Measurements from ENCODE around the gene PIP5K1C. TPM values are rescaled to one million over a fixed set of nuclear protein-coding genes. Genes with fewer than 3 reads are reported as not detected.

The PIP5K1C gene
- polyA plus RNA-seq, 1 donor: 23.0 TPM

DNA sequence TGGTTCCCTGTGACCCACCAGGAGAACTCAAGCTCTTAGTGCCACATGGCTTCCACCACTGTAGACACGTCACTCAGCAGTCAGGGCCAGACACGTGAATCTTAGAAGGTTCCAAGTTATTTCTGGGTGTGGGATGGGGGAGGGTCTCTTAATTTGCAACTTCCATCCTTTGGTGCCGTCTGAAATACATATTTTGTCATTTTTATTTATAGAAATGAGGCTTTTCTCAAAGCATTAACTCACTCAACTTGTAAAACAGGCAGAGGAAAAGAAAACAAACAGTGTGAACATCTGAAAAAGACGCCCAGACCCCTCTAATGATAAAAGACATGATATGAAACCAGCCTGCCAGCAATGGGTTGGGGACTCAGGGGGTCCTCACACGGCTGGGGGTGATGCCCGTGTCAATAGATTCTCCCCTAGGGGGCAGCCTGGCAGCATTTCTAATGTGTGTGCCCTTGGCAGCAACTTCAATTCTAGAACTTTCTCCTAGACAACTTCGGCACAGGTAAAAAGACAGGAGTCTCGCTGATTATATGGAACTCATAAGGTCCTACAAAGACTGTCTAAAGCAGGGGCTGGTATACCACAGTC lies 15.4 kb downstream of the PIP5K1C start:
- Histone ChIP-seq H3K27ac (ENCODE audit: low read length) (no peak overlapping the region), H3K9me3 (ENCODE audit: control insufficient read depth, low read depth, low read length) (peaks cover 7% of the 10 kb centered on the region), H3K4me3 (ENCODE audit: low read length) (no peak overlapping the region), H3K4me1 (ENCODE audit: control insufficient read depth, insufficient read depth, low read length) (peaks cover 14% of the 10 kb centered on the region), H3K27me3 (ENCODE audit: control insufficient read depth, insufficient read depth, low read length) (no peaks in the 10 kb centered on the region), H3K36me3 (ENCODE audit: control insufficient read depth, insufficient read depth, low read length) (peaks cover 9% of the 10 kb centered on the region)
- no peak for DNase-seq
- WGBS (ENCODE audit: insufficient coverage, low lambda C conversion rate): 80% methylated on average over 1 of the region's 8 CpGs

DNA sequence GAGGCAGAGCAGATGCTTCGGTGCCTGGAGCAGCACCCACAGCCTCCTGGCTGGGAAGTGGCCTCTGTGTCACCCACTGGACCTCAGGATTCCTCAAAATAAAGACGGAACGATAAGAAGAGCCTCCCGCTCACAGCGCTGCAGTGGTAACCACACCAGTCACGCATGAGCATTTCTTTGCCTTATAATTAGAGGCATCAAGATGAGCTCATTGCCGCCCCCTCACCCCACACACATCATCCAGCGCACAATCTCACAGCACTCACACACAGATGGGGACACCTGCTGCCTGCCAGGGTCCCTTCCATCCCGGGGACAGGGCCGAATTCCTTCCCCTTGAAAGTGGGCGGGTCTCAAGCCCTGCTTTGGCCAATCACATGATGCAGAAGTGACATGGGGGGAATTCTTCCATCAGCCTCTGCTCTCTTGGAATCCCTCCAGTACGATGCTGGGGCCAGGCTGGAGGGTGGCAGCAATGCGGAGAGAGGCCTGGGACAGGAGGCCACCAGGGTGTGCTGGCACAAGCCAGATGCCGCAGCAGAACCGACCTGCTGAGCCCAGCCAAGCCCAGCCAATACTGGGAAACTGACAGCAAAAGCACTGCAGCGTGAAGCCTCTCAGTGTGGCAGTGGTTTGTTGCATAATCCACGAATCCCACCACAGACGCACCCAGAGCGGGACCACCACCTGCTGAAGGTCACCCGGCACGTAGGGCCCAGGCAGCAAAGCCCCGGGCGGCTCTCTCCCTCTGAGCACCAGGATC lies 16.0 kb downstream of the PIP5K1C start:
- H3K27ac ChIP-seq (ENCODE audit: low read length): no peak overlapping the region
- H3K27me3 ChIP-seq (ENCODE audit: control insufficient read depth, insufficient read depth, low read length): no peaks in the 10 kb centered on the region
- H3K36me3 ChIP-seq (ENCODE audit: control insufficient read depth, insufficient read depth, low read length): peaks cover 10% of the 10 kb centered on the region
- H3K4me3 ChIP-seq (ENCODE audit: low read length): no peak overlapping the region
- no peak for DNase-seq
- H3K4me1 ChIP-seq (ENCODE audit: control insufficient read depth, insufficient read depth, low read length): peaks cover 14% of the 10 kb centered on the region
- no CpG with 5 or more reads among the region's 23 CpGs for WGBS (ENCODE audit: insufficient coverage, low lambda C conversion rate)
- H3K9me3 ChIP-seq (ENCODE audit: control insufficient read depth, low read depth, low read length): peaks cover 7% of the 10 kb centered on the region

- no CpG with 5 or more reads among the region's 26 CpGs for WGBS (ENCODE audit: insufficient coverage, low lambda C conversion rate)
- peaks cover 7% of the 10 kb centered on the region for H3K9me3 ChIP-seq (ENCODE audit: control insufficient read depth, low read depth, low read length)
- H3K36me3 ChIP-seq (ENCODE audit: control insufficient read depth, insufficient read depth, low read length): peaks cover 10% of the 10 kb centered on the region
- no peaks in the 10 kb centered on the region for H3K27me3 ChIP-seq (ENCODE audit: control insufficient read depth, insufficient read depth, low read length)
- H3K4me3 ChIP-seq (ENCODE audit: low read length): no peak overlapping the region
- DNase-seq: no peak
- H3K27ac ChIP-seq (ENCODE audit: low read length): no peak overlapping the region
- peaks cover 12% of the 10 kb centered on the region for H3K4me1 ChIP-seq (ENCODE audit: control insufficient read depth, insufficient read depth, low read length)
Measured at GRCh38 chr19:3683405-3684053, 16.7 kb downstream of the PIP5K1C start.

DNA sequence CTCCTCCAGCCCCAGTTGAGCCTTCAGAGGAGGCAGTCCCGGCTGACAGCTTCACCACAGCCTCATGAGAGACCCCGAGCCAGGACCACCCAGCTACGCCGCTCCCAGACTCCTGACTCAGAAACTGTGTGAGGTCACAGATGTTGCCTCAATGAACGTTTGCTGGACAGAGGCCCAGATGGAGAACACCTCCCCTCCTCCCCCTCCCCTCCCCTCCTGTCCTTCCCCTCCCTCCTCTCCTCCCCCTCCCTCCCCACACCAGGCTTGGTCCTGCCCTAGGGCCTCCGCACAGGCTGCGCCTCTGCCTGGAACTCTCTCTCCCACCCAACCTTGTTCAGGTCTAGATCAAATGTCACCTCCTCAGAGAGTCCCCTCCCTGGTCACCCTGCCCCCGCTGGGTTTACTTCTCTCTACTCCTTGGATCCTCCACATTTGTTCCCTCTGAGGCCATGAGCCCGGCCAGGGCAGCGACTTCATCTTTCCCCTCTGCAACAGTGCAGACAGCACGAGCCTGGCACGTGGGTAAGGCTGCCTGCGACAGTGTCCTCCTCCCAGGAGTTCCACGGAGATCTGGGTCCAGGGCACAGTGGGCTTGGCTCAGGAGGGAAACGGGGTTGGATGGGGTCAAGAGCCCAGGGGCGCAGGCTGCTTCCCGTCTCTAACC lies 17.4 kb downstream of the PIP5K1C start:
- no peak for DNase-seq
- Histone ChIP-seq H3K36me3 (ENCODE audit: control insufficient read depth, insufficient read depth, low read length) (peaks cover 10% of the 10 kb centered on the region), H3K4me1 (ENCODE audit: control insufficient read depth, insufficient read depth, low read length) (peaks cover 6% of the 10 kb centered on the region), H3K4me3 (ENCODE audit: low read length) (no peak overlapping the region), H3K9me3 (ENCODE audit: control insufficient read depth, low read depth, low read length) (peaks cover 7% of the 10 kb centered on the region), H3K27ac (ENCODE audit: low read length) (no peak overlapping the region), H3K27me3 (ENCODE audit: control insufficient read depth, insufficient read depth, low read length) (no peaks in the 10 kb centered on the region)
- 40% methylated on average over 1 of the region's 17 CpGs for WGBS (ENCODE audit: insufficient coverage, low lambda C conversion rate)

DNA sequence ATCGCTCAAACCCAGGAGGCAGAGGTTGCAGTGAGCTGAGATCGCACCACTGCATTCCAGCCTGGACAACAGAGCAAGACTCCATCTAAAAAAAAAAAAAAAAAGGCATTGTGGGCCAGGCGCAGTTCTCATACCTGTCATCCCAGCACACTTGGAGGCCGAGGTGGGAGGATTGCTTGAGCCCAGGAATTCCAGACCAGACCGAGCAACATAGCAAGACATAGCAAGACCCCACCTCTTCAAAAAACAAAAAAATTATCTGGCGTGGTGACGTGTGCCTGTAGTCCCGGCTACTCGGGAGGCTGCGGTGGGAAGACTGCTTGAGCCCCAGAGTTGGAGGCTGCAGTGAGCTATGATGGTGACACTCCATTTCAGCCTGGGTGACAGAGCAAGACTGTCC lies 18.0 kb downstream of the PIP5K1C start:
- H3K9me3 ChIP-seq (ENCODE audit: control insufficient read depth, low read depth, low read length): peaks cover 7% of the 10 kb centered on the region
- H3K4me3 ChIP-seq (ENCODE audit: low read length): no peak overlapping the region
- H3K36me3 ChIP-seq (ENCODE audit: control insufficient read depth, insufficient read depth, low read length): peaks cover 10% of the 10 kb centered on the region
- no peak overlapping the region for H3K27ac ChIP-seq (ENCODE audit: low read length)
- no peaks in the 10 kb centered on the region for H3K27me3 ChIP-seq (ENCODE audit: control insufficient read depth, insufficient read depth, low read length)
- no peak for DNase-seq
- H3K4me1 ChIP-seq (ENCODE audit: control insufficient read depth, insufficient read depth, low read length): peaks cover 1% of the 10 kb centered on the region
- WGBS (ENCODE audit: insufficient coverage, low lambda C conversion rate): no CpG with 5 or more reads among the region's 10 CpGs

GRCh38 chr19:3680939-3681338 lies 19.3 kb downstream of the PIP5K1C start:
- Histone ChIP-seq H3K27me3 (ENCODE audit: control insufficient read depth, insufficient read depth, low read length) (no peaks in the 10 kb centered on the region), H3K9me3 (ENCODE audit: control insufficient read depth, low read depth, low read length) (peaks cover 7% of the 10 kb centered on the region), H3K4me3 (ENCODE audit: low read length) (no peak overlapping the region), H3K27ac (ENCODE audit: low read length) (no peak overlapping the region), H3K4me1 (ENCODE audit: control insufficient read depth, insufficient read depth, low read length) (no peaks in the 10 kb centered on the region), H3K36me3 (ENCODE audit: control insufficient read depth, insufficient read depth, low read length) (peaks cover 10% of the 10 kb centered on the region)
- no CpG with 5 or more reads among the region's 12 CpGs for WGBS (ENCODE audit: insufficient coverage, low lambda C conversion rate)
- DNase-seq: no peak

GRCh38 chr19:3679581-3679980 lies 20.7 kb downstream of the PIP5K1C start:
- no peak for DNase-seq
- Histone ChIP-seq H3K27ac (ENCODE audit: low read length) (no peak overlapping the region), H3K27me3 (ENCODE audit: control insufficient read depth, insufficient read depth, low read length) (no peaks in the 10 kb centered on the region), H3K9me3 (ENCODE audit: control insufficient read depth, low read depth, low read length) (peaks cover 6% of the 10 kb centered on the region), H3K4me1 (ENCODE audit: control insufficient read depth, insufficient read depth, low read length) (no peaks in the 10 kb centered on the region), H3K36me3 (ENCODE audit: control insufficient read depth, insufficient read depth, low read length) (peaks cover 10% of the 10 kb centered on the region), H3K4me3 (ENCODE audit: low read length) (no peak overlapping the region)
- no CpG with 5 or more reads among the region's 13 CpGs for WGBS (ENCODE audit: insufficient coverage, low lambda C conversion rate)

DNA sequence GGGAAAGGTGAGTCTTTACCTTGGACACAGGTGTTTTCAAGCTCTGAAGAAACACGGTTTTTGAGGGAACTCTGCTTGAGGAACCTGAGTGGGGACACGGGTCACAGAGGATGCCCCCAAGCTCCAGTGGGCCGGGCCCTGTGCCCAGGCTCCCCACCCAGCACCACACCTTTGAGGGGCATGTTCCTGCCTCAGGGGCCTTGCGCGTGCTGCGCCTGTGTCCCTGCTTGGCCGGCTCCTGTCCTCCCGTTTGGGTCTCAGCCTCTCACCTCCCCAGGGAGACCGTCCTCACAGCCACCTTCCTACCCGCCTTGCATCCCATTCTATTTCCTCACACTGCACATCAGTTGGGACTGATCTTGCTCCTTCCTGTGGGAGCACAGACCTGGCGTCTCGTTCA lies 21.1 kb downstream of the PIP5K1C start:
- no peak for DNase-seq
- H3K4me3 ChIP-seq (ENCODE audit: low read length): no peak overlapping the region
- no peaks in the 10 kb centered on the region for H3K27me3 ChIP-seq (ENCODE audit: control insufficient read depth, insufficient read depth, low read length)
- H3K36me3 ChIP-seq (ENCODE audit: control insufficient read depth, insufficient read depth, low read length): peaks cover 6% of the 10 kb centered on the region
- 100% methylated on average over 5 of the region's 12 CpGs for WGBS (ENCODE audit: insufficient coverage, low lambda C conversion rate)
- H3K27ac ChIP-seq (ENCODE audit: low read length): no peak overlapping the region
- no peaks in the 10 kb centered on the region for H3K4me1 ChIP-seq (ENCODE audit: control insufficient read depth, insufficient read depth, low read length)
- peaks cover 2% of the 10 kb centered on the region for H3K9me3 ChIP-seq (ENCODE audit: control insufficient read depth, low read depth, low read length)

GRCh38 chr19:3678188-3678587 lies 22.1 kb downstream of the PIP5K1C start:
- WGBS (ENCODE audit: insufficient coverage, low lambda C conversion rate): 100% methylated on average over 1 of the region's 3 CpGs
- Histone ChIP-seq H3K4me3 (ENCODE audit: low read length) (no peak overlapping the region), H3K36me3 (ENCODE audit: control insufficient read depth, insufficient read depth, low read length) (peaks cover 12% of the 10 kb centered on the region), H3K9me3 (ENCODE audit: control insufficient read depth, low read depth, low read length) (peaks cover 7% of the 10 kb centered on the region), H3K4me1 (ENCODE audit: control insufficient read depth, insufficient read depth, low read length) (no peaks in the 10 kb centered on the region), H3K27me3 (ENCODE audit: control insufficient read depth, insufficient read depth, low read length) (no peaks in the 10 kb centered on the region), H3K27ac (ENCODE audit: low read length) (no peak overlapping the region)
- no peak for DNase-seq

GRCh38 chr19:3674784-3675543 lies 25.3 kb downstream of the PIP5K1C start:
- Histone ChIP-seq H3K27me3 (ENCODE audit: control insufficient read depth, insufficient read depth, low read length) (no peaks in the 10 kb centered on the region), H3K4me3 (ENCODE audit: low read length) (no peak overlapping the region), H3K36me3 (ENCODE audit: control insufficient read depth, insufficient read depth, low read length) (peaks cover 8% of the 10 kb centered on the region), H3K4me1 (ENCODE audit: control insufficient read depth, insufficient read depth, low read length) (peaks cover 11% of the 10 kb centered on the region), H3K9me3 (ENCODE audit: control insufficient read depth, low read depth, low read length) (peaks cover 7% of the 10 kb centered on the region), H3K27ac (ENCODE audit: low read length) (no peak overlapping the region)
- DNase-seq: no peak
- no CpG with 5 or more reads among the region's 13 CpGs for WGBS (ENCODE audit: insufficient coverage, low lambda C conversion rate)
